ENCODE measurements around the gene VEGFD.

GRCh38 chrX:15298201-15298600, 86.0 kb downstream of the VEGFD start:
- TF ChIP-seq CTCF (IDR thresholded peaks at IDR 0.05), result no peak
- peak in 1 of 4 donors; percentile 85 for TF ChIP-seq EP300 (IDR thresholded peaks at IDR 0.05)
- TF ChIP-seq POLR2A (IDR thresholded peaks at IDR 0.05), result no peak
- no peak for TF ChIP-seq POLR2AphosphoS5 (IDR thresholded peaks at IDR 0.05)

All from upper lobe of left lung (tissue), 4 donors.